Mucosa of descending colon (tissue), 3 donors: ENCODE results near the gene MTFR1L. TPM values are rescaled to one million over a fixed set of nuclear protein-coding genes. Genes with fewer than 3 reads are reported as not detected.
"Not testable (repeated sequence)": the region's sequence is repeated elsewhere in the genome, so short reads cannot be mapped to it uniquely, and the experiment has no call there.

Experiments used
- ATAC-seq: fragments of 200-7000 bp; cut with Tn5 transposase; one replicate; pipeline ENCODE4 v1.9.1; 2020; ENCODE audit warnings: mild to moderate bottlenecking, moderate library complexity
- DNase-seq, 3 donors: peaks; one replicate each; pipeline ENCODE4 v3.0.0-alpha.2; 2020
- H3K36me3 ChIP-seq: fragments of 200-600 bp; one replicate; pipeline ENCODE4 v1.8.0; 2021; ENCODE audit warnings: low read depth, mild to moderate bottlenecking
- H3K4me1 ChIP-seq: fragments of 200-600 bp; one replicate; pipeline ENCODE4 v1.8.0; 2021; ENCODE audit warnings: low read depth, mild to moderate bottlenecking
- H3K4me3 ChIP-seq: fragments of 200-600 bp; one replicate; pipeline ENCODE4 v1.8.0; 2021; ENCODE audit warnings: mild to moderate bottlenecking
- H3K9me3 ChIP-seq: fragments of 200-600 bp; one replicate; pipeline ENCODE4 v1.8.0; 2021; ENCODE audit warnings: mild to moderate bottlenecking
- CTCF ChIP-seq: fragments of 200-600 bp; IDR thresholded peaks from one replicate; pipeline ENCODE4 v1.8.0; 2022; ENCODE audit warnings: antibody characterized with exemption, mild to moderate bottlenecking
- intact Hi-C, 2 donors: fragments of 100-400 bp; cut with DNase I in 1 of 2; cut with micrococcal nuclease in 1 of 2; formaldehyde crosslinking; loops; one replicate each; pipeline versions ENCODE4 v1.11.0 to v1.11.1; 2022; cut with DNase I, micrococcal nuclease
- total RNA-seq, 3 donors: library from RNA; stranded (reverse); fragmentation: NEBNext Ultra II Directional in 2 of 3; extraction: Animal tissue kit (Norgen Biotek cat#: 25700) in 2 of 3; gene quantifications; one replicate each; pipeline versions ENCODE4 v1.2.1 to v1.2.4, GENCODE V29; 2021 to 2023
- donor health status: DM: no; HTN: no; CAD: no; lungs with moderate emphysema.
- donor health status: DM: no; HTN: no; CAD: no.
- donor health status: DM: no; HTN: yes; CAD: no.

Gene MTFR1L
- total RNA-seq, 3 donors from 2014 or later: 46.2 to 94.3 (median 83.0) TPM

GRCh38 chr1:25837262-25837875 is 17.6 kb downstream of the MTFR1L start:
- intact Hi-C loops: no loop called here
- Histone ChIP-seq H3K9me3 (peaks cover 3% of the 10 kb centered on the region), H3K4me3 (no peak overlapping the region), H3K4me1 (no peaks in the 10 kb centered on the region), H3K36me3 (no peaks in the 10 kb centered on the region)
- no peak for TF ChIP-seq CTCF
- DNase-seq (no peak), ATAC-seq (peak; percentile 65)

GRCh38 chr1:25839808-25840207 is 20.1 kb downstream of the MTFR1L start:
- H3K4me3 ChIP-seq, ATAC-seq, intact Hi-C loops, H3K36me3 ChIP-seq, H3K4me1 ChIP-seq, DNase-seq, H3K9me3 ChIP-seq: not testable (repeated sequence)

- TF ChIP-seq CTCF: no peak
- H3K9me3 ChIP-seq: peaks cover 3% of the 10 kb centered on the region
- no peak for DNase-seq
- intact Hi-C loops: no loop called here
- no peak for ATAC-seq
- no peaks in the 10 kb centered on the region for H3K36me3 ChIP-seq
- H3K4me3 ChIP-seq: no peak overlapping the region
- H3K4me1 ChIP-seq: no peaks in the 10 kb centered on the region
These were observed 23.7 kb downstream of the MTFR1L start for GRCh38 chr1:25843483-25843882.

- DNase-seq (no peak), ATAC-seq (no peak)
- peaks cover 2% of the 10 kb centered on the region for H3K9me3 ChIP-seq
- H3K4me3 ChIP-seq: no peak overlapping the region
- no peaks in the 10 kb centered on the region for H3K4me1 ChIP-seq
- intact Hi-C loops: no loop called here
- no peak for TF ChIP-seq CTCF
- no peaks in the 10 kb centered on the region for H3K36me3 ChIP-seq
These were observed 25.0 kb downstream of the MTFR1L start for GRCh38 chr1:25844536-25845337.

- Histone ChIP-seq H3K4me1 (no peaks in the 10 kb centered on the region), H3K9me3 (no peaks in the 10 kb centered on the region), H3K36me3 (no peaks in the 10 kb centered on the region), H3K4me3 (no peak overlapping the region)
- TF ChIP-seq CTCF: no peak
- DNase-seq: no peak
- no peak for ATAC-seq
- intact Hi-C loops: no loop called here
These were observed 25.9 kb downstream of the MTFR1L start for GRCh38 chr1:25845664-25846063.

- Histone ChIP-seq H3K36me3 (no peaks in the 10 kb centered on the region), H3K4me1 (no peaks in the 10 kb centered on the region), H3K9me3 (no peaks in the 10 kb centered on the region), H3K4me3 (no peak overlapping the region)
- intact Hi-C loops: no loop called here
- DNase-seq: no peak
- no peak for TF ChIP-seq CTCF
- ATAC-seq: no peak
These were observed 28.2 kb downstream of the MTFR1L start for GRCh38 chr1:25847929-25848328.
